GM19099 (cell line): ENCODE data around the gene SSTR5.

Experiments
- POLR2A ChIP-seq: IDR thresholded peaks from 3 replicates; pipeline ENCODE4 v1.6.1; 2011; ENCODE audit warnings: low read depth; ENCODE audit not compliant: insufficient read length; ENCODE audit errors: extremely low read depth

The SSTR5 gene

GRCh38 chr16:1098266-1098991, 25.9 kb downstream of the SSTR5 start:
- TF ChIP-seq POLR2A, result no peak

- TF ChIP-seq POLR2A, result no peak
These were observed 26.9 kb downstream of the SSTR5 start for GRCh38 chr16:1099189-1100083.

- no peak for TF ChIP-seq POLR2A
These were observed 27.7 kb downstream of the SSTR5 start for GRCh38 chr16:1100084-1100800.

- TF ChIP-seq POLR2A, result no peak
These were observed 28.6 kb downstream of the SSTR5 start for GRCh38 chr16:1101133-1101532.

GRCh38 chr16:1101573-1102332, 29.2 kb downstream of the SSTR5 start:
- no peak for TF ChIP-seq POLR2A

GRCh38 chr16:1102333-1102700, 29.8 kb downstream of the SSTR5 start:
- no peak for TF ChIP-seq POLR2A

- no peak for TF ChIP-seq POLR2A
These were observed 30.5 kb downstream of the SSTR5 start for GRCh38 chr16:1102921-1103635.

GRCh38 chr16:1103636-1103980, 31.1 kb downstream of the SSTR5 start:
- no peak for TF ChIP-seq POLR2A

- TF ChIP-seq POLR2A, result no peak
These were observed 33.5 kb downstream of the SSTR5 start for GRCh38 chr16:1105888-1106620.

GRCh38 chr16:1106659-1107058, 34.1 kb downstream of the SSTR5 start:
- no peak for TF ChIP-seq POLR2A

- TF ChIP-seq POLR2A, result no peak
These were observed 34.6 kb downstream of the SSTR5 start for GRCh38 chr16:1107141-1107540.

- no peak for TF ChIP-seq POLR2A
These were observed 35.2 kb downstream of the SSTR5 start for GRCh38 chr16:1107731-1108130.
